Loucy (cell line): ENCODE results near the gene CPA5.

Experiments
- H2AFZ ChIP-seq: fragments of 200-600 bp; sonication (generic); 2 replicates; pipeline ENCODE4 v1.6.0; 2016; ENCODE audit warnings: antibody characterized with exemption, mild to moderate bottlenecking, low read length, moderate library complexity
- H3F3A ChIP-seq: fragments of 200-600 bp; 2 replicates; pipeline ENCODE4 v1.6.0; 2016; ENCODE audit warnings: antibody characterized with exemption, low read depth, mild to moderate bottlenecking
- H3K27me3 ChIP-seq: fragments of 200-600 bp; sonication (generic); 2 replicates; pipeline ENCODE4 v1.6.1; 2014; ENCODE audit warnings: low read length, mild to moderate bottlenecking; ENCODE audit not compliant: insufficient read depth, poor library complexity, severe bottlenecking
- H3K36me3 ChIP-seq: fragments of 200-600 bp; sonication (generic); 2 replicates; pipeline ENCODE4 v1.6.1; 2016; ENCODE audit warnings: low read length; ENCODE audit not compliant: insufficient read depth
- H3K4me1 ChIP-seq: fragments of 200-600 bp; sonication (generic); 2 replicates; pipeline ENCODE4 v1.5.1; 2014; ENCODE audit warnings: low read length, mild to moderate bottlenecking; ENCODE audit not compliant: insufficient read depth, poor library complexity, severe bottlenecking
- H3K4me2 ChIP-seq: fragments of 200-600 bp; sonication (generic); 2 replicates; pipeline ENCODE4 v1.6.0; 2014; ENCODE audit warnings: antibody characterized with exemption, low read length, low read depth, mild to moderate bottlenecking; ENCODE audit not compliant: poor library complexity, severe bottlenecking
- H3K4me3 ChIP-seq: fragments of 200-600 bp; sonication (generic); 2 replicates; pipeline ENCODE4 v1.5.1; 2014; ENCODE audit warnings: low read length, mild to moderate bottlenecking, mixed read lengths; ENCODE audit not compliant: poor library complexity, severe bottlenecking
- H3K79me2 ChIP-seq: fragments of 200-600 bp; sonication (generic); 2 replicates; pipeline ENCODE4 v1.6.1; 2014; ENCODE audit warnings: low read length; ENCODE audit not compliant: insufficient read depth
- H3K9ac ChIP-seq: fragments of 200-600 bp; sonication (generic); 2 replicates; pipeline ENCODE4 v1.6.0; 2014; ENCODE audit warnings: mild to moderate bottlenecking, low read depth, low read length, moderate library complexity; ENCODE audit not compliant: poor library complexity, severe bottlenecking
- H3K9me2 ChIP-seq: fragments of 200-600 bp; sonication (generic); replicated peaks from 2 replicates; pipeline ENCODE4 v1.6.1; 2016; ENCODE audit warnings: low read depth, low read length, mixed read lengths
- H3K9me3 ChIP-seq: fragments of 200-600 bp; sonication (generic); 2 replicates; pipeline ENCODE4 v1.6.1; 2014; ENCODE audit warnings: mild to moderate bottlenecking, antibody characterized with exemption, low read length, low read depth; ENCODE audit not compliant: insufficient read depth
- H4K20me1 ChIP-seq: fragments of 200-600 bp; sonication (generic); 2 replicates; pipeline ENCODE4 v1.6.0; 2014; ENCODE audit warnings: antibody characterized with exemption, low read length, mild to moderate bottlenecking; ENCODE audit not compliant: insufficient read depth, poor library complexity, severe bottlenecking
- CTCF ChIP-seq: fragments of 200-600 bp; sonication (generic); conservative IDR thresholded peaks from 2 replicates; pipeline ENCODE4 v1.5.1; 2014; ENCODE audit warnings: mild to moderate bottlenecking, antibody characterized with exemption, low read length
- EZH2phosphoT487 ChIP-seq: fragments of 200-600 bp; IDR thresholded peaks from 2 replicates; pipeline ENCODE4 v1.6.1; 2018; ENCODE audit warnings: antibody characterized with exemption, mild to moderate bottlenecking, moderate library complexity, borderline replicate concordance

Gene CPA5

GRCh38 chr7:130353196-130353595, 8.6 kb downstream of the CPA5 start:
- H3K36me3 ChIP-seq, result no peaks in the 10 kb centered on the region
- no peak overlapping the region for H3K9ac ChIP-seq
- no peaks in the 10 kb centered on the region for H3K27me3 ChIP-seq
- H3K4me2 ChIP-seq, result no peak overlapping the region
- TF ChIP-seq CTCF, result no peak
- no peak for TF ChIP-seq EZH2phosphoT487
- H3K4me1 ChIP-seq, result no peaks in the 10 kb centered on the region
- no peaks in the 10 kb centered on the region for H3K9me2 ChIP-seq
- H3K9me3 ChIP-seq, result no peaks in the 10 kb centered on the region
- no peak overlapping the region for H3K4me3 ChIP-seq
- H3K79me2 ChIP-seq, result no peaks in the 10 kb centered on the region
- no peaks in the 10 kb centered on the region for H3F3A ChIP-seq
- no peaks in the 10 kb centered on the region for H4K20me1 ChIP-seq
- no peak overlapping the region for H2AFZ ChIP-seq

GRCh38 chr7:130356121-130356875, 11.7 kb downstream of the CPA5 start:
- H3K4me3 ChIP-seq, result no peak overlapping the region
- no peak overlapping the region for H3K9ac ChIP-seq
- no peaks in the 10 kb centered on the region for H3K4me1 ChIP-seq
- no peaks in the 10 kb centered on the region for H3K36me3 ChIP-seq
- TF ChIP-seq EZH2phosphoT487 (no peak), CTCF (no peak)
- H4K20me1 ChIP-seq, result no peaks in the 10 kb centered on the region
- H3K9me3 ChIP-seq, result no peaks in the 10 kb centered on the region
- no peak overlapping the region for H2AFZ ChIP-seq
- H3K9me2 ChIP-seq, result no peaks in the 10 kb centered on the region
- H3F3A ChIP-seq, result no peaks in the 10 kb centered on the region
- no peaks in the 10 kb centered on the region for H3K27me3 ChIP-seq
- no peaks in the 10 kb centered on the region for H3K79me2 ChIP-seq
- no peak overlapping the region for H3K4me2 ChIP-seq

- Histone ChIP-seq H3K9me3 (no peaks in the 10 kb centered on the region), H3K36me3 (no peaks in the 10 kb centered on the region), H3K4me1 (no peaks in the 10 kb centered on the region), H3K9me2 (no peaks in the 10 kb centered on the region), H4K20me1 (no peaks in the 10 kb centered on the region), H3K79me2 (no peaks in the 10 kb centered on the region), H3K9ac (no peak overlapping the region), H3K4me3 (no peak overlapping the region), H3F3A (no peaks in the 10 kb centered on the region), H2AFZ (no peak overlapping the region), H3K4me2 (no peak overlapping the region), H3K27me3 (no peaks in the 10 kb centered on the region)
- TF ChIP-seq CTCF (no peak), EZH2phosphoT487 (no peak)
Observed at GRCh38 chr7:130356876-130357611, 12.4 kb downstream of the CPA5 start.
